Lower lobe of right lung (tissue), 2 donors: ENCODE results near the gene GRK1. TPM values are rescaled to one million over a fixed set of nuclear protein-coding genes. Genes with fewer than 3 reads are reported as not detected.

Experiments used
- ATAC-seq, 2 donors: fragments of 200-7000 bp; cut with Tn5 transposase; one replicate each; pipeline ENCODE4 v1.9.1; 2020 to 2022; ENCODE audit warnings: mild to moderate bottlenecking in 2 of 2, moderate library complexity in 2 of 2
- DNase-seq: peaks from one replicate; pipeline ENCODE4 v3.0.0-alpha.2; 2020
- H3K27ac ChIP-seq: fragments of 200-600 bp; one replicate; pipeline ENCODE4 v1.8.0; 2022
- H3K27me3 ChIP-seq: fragments of 200-600 bp; one replicate; pipeline ENCODE4 v1.8.0; 2022; ENCODE audit warnings: low read depth
- H3K36me3 ChIP-seq: fragments of 200-600 bp; one replicate; pipeline ENCODE4 v1.8.0; 2022; ENCODE audit warnings: mild to moderate bottlenecking
- H3K4me1 ChIP-seq: fragments of 200-600 bp; one replicate; pipeline ENCODE4 v1.8.0; 2022
- H3K4me3 ChIP-seq: fragments of 200-600 bp; one replicate; pipeline ENCODE4 v1.8.0; 2022; ENCODE audit warnings: mild to moderate bottlenecking
- H3K9me3 ChIP-seq: fragments of 200-600 bp; one replicate; pipeline ENCODE4 v1.8.0; 2022
- CTCF ChIP-seq: fragments of 200-600 bp; IDR thresholded peaks from one replicate; pipeline ENCODE4 v1.8.0; 2022; ENCODE audit warnings: antibody characterized with exemption, mild to moderate bottlenecking
- intact Hi-C: fragments of 100-400 bp; cut with DNase I; formaldehyde crosslinking; loops from one replicate; pipeline ENCODE4 v1.11.0; 2022
- total RNA-seq: library from RNA; stranded (reverse); fragmentation: NEBNext Ultra II Directional; extraction: Animal tissue kit (Norgen Biotek cat#: 25700); gene quantifications from one replicate; pipeline ENCODE4 v1.2.1, GENCODE V29; 2021
- donor health status: DM: no; HTN: yes; CAD: no; lungs with severe emphysema.

Gene GRK1
- total RNA-seq, 1 donor from 2014 or later: not detected

GRCh38 chr13:113660066-113660465 lies 7.0 kb upstream of the GRK1 start:
- Histone ChIP-seq H3K27ac (no peak overlapping the region), H3K4me1 (no peaks in the 10 kb centered on the region), H3K36me3 (no peaks in the 10 kb centered on the region), H3K9me3 (peaks cover 14% of the 10 kb centered on the region), H3K4me3 (no peak overlapping the region), H3K27me3 (no peaks in the 10 kb centered on the region)
- DNase-seq: no peak
- ATAC-seq: no peak
- TF ChIP-seq CTCF: no peak
- intact Hi-C loops: no loop called here

- ATAC-seq (no peak), DNase-seq (no peak)
- H3K27ac ChIP-seq: no peak overlapping the region
- no peaks in the 10 kb centered on the region for H3K36me3 ChIP-seq
- no peak for TF ChIP-seq CTCF
- no peaks in the 10 kb centered on the region for H3K4me1 ChIP-seq
- intact Hi-C loops: no loop called here
- H3K27me3 ChIP-seq: no peaks in the 10 kb centered on the region
- peaks cover 14% of the 10 kb centered on the region for H3K9me3 ChIP-seq
- H3K4me3 ChIP-seq: no peak overlapping the region
These were observed 5.5 kb upstream of the GRK1 start for GRCh38 chr13:113661509-113661908.

- DNase-seq (peak; percentile 40), ATAC-seq (no peak)
- H3K4me1 ChIP-seq: no peaks in the 10 kb centered on the region
- TF ChIP-seq CTCF: no peak
- H3K27me3 ChIP-seq: no peaks in the 10 kb centered on the region
- H3K9me3 ChIP-seq: peaks cover 14% of the 10 kb centered on the region
- no peak overlapping the region for H3K27ac ChIP-seq
- no peaks in the 10 kb centered on the region for H3K36me3 ChIP-seq
- intact Hi-C loops: no loop called here
- H3K4me3 ChIP-seq: no peak overlapping the region
These were observed 3.1 kb upstream of the GRK1 start for GRCh38 chr13:113663934-113664333.

DNA sequence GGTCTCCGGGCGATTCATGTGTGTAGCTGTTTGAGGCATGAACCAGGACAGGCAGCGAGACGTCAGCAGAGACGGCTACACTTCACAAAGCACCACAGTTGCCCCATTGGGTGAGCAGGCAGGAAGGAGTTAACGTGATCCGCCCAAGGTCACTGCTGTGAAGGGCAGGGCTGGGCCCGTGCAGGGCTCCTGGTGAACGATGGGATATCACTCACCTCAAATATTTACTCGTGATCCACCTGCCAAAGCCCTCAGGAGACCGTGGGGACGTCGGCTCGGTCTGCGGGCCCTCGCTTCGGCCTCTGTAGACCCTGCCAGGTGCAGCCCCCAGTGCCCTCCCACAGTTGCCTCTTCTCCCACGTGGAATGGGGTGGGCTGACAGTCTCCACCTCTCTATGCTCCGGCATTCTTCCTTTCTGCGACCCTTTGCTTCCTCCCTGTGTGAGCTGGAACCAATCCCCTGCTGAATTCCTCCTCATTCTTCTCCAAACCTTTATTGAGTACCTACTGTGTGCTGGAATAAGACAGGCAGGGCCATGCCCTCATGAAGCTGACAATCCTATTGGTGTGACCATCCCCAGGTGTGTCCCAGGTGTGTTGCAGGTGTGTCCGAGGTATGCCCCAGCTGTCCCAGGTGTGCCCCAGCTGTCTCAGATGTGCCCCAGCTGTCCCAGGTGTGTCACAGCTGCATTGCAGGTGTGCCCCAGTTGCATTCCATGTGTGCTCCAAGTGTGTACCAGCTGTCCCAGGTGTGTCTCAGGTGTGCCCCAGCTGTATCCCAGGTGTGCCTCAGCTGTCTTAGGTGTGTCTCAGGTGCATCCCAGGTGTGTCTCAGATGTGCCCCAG lies 2.0 kb upstream of the GRK1 start:
- Histone ChIP-seq H3K27ac (no peak overlapping the region), H3K9me3 (peaks cover 14% of the 10 kb centered on the region), H3K27me3 (no peaks in the 10 kb centered on the region), H3K4me3 (no peak overlapping the region), H3K4me1 (no peaks in the 10 kb centered on the region), H3K36me3 (no peaks in the 10 kb centered on the region)
- intact Hi-C loops: no loop called here
- DNase-seq: peak; percentile 25
- ATAC-seq: no peak
- no peak for TF ChIP-seq CTCF

- TF ChIP-seq CTCF: no peak
- Histone ChIP-seq H3K9me3 (peaks cover 13% of the 10 kb centered on the region), H3K4me3 (no peak overlapping the region), H3K36me3 (no peaks in the 10 kb centered on the region), H3K27me3 (no peaks in the 10 kb centered on the region), H3K4me1 (no peaks in the 10 kb centered on the region), H3K27ac (no peak overlapping the region)
- DNase-seq (peak; percentile 29), ATAC-seq (peak in 1 of 2 donors; percentile 14)
- intact Hi-C loops: no loop called here
These were observed 1.3 kb upstream of the GRK1 start for GRCh38 chr13:113665597-113666328.
